B cell (primary cell): ENCODE data around the gene DEPDC1B. TPM values are rescaled to one million over a fixed set of nuclear protein-coding genes. Genes with fewer than 3 reads are reported as not detected.

Experiments used
- ATAC-seq: fragments of 200-7000 bp; cut with Tn5 transposase; one replicate; pipeline ENCODE4 v1.10.0; 2021; ENCODE audit warnings: low read depth, mild to moderate bottlenecking, moderate number of reproducible peaks, moderate library complexity
- CTCF ChIA-PET: fragments of 350-600 bp; sonication (Branson Sonifier 250); formaldehyde crosslinking; loops from one replicate; lab custom pipeline; 2021; ENCODE audit warnings: antibody characterized with exemption, inconsistent platforms; lab: Charles Lee
- POLR2A ChIA-PET: fragments of 350-600 bp; sonication (Branson Sonifier 250); formaldehyde crosslinking; loops from one replicate; lab custom pipeline; 2021; ENCODE audit warnings: antibody characterized with exemption; lab: Charles Lee
- DNase-seq: peaks from one replicate; pipeline ENCODE4 v3.0.0; 2013
- H2AFZ ChIP-seq: 2 replicates; pipeline ENCODE4 v1.6.1; 2012; ENCODE audit warnings: mild to moderate bottlenecking, low read depth, low read length; ENCODE audit not compliant: insufficient read depth, poor library complexity, severe bottlenecking
- H3K27ac ChIP-seq, 2 donors: 1 replicate in 1 of 2; 2 replicates in 1 of 2; pipeline ENCODE4 v1.5.1; 2012 to 2013; ENCODE audit warnings: low read length in 2 of 2, mild to moderate bottlenecking in 2 of 2, moderate library complexity in 1 of 2
- H3K27me3 ChIP-seq, 4 experiments: fragments of 200-600 bp in 1 of 4; sonication (generic) in 1 of 4; replicated peaks in 1 of 4; 1 replicate in 2 of 4; 2 replicates in 2 of 4; pipeline versions ENCODE4 v1.6.1 to v1.7.0; 2013 to 2016; ENCODE audit warnings: low read length in 3 of 4, mild to moderate bottlenecking in 2 of 4, mixed read lengths in 1 of 4, moderate library complexity in 1 of 4; ENCODE audit not compliant: insufficient read depth in 4 of 4, control insufficient read depth in 3 of 4; ENCODE audit errors: control extremely low read depth in 1 of 4
- H3K36me3 ChIP-seq, 2 experiments: replicated peaks in 1 of 2; 1 replicate in 1 of 2; 2 replicates in 1 of 2; pipeline versions ENCODE4 v1.6.1 to v1.7.1; 2013; ENCODE audit warnings: low read length in 1 of 2; ENCODE audit not compliant: insufficient read depth in 2 of 2, control insufficient read depth in 1 of 2; ENCODE audit errors: control extremely low read depth in 1 of 2, extremely low read depth in 1 of 2
- H3K4me1 ChIP-seq, 2 donors: fragments of 200-600 bp in 1 of 2; sonication (generic) in 1 of 2; 1 replicate in 1 of 2; 2 replicates in 1 of 2; pipeline versions ENCODE4 v1.5.1 to v1.6.1; 2013 to 2017; ENCODE audit warnings: low read length in 2 of 2; ENCODE audit not compliant: control insufficient read depth in 2 of 2, insufficient read depth in 2 of 2
- H3K4me2 ChIP-seq: replicated peaks from 2 replicates; pipeline ENCODE3; 2012; ENCODE audit warnings: mild to moderate bottlenecking, low read depth, low read length; ENCODE audit not compliant: poor library complexity, severe bottlenecking
- H3K4me3 ChIP-seq, 5 experiments: fragments of 200-600 bp in 1 of 5; sonication (generic) in 1 of 5; 1 replicate in 3 of 5; 2 replicates in 2 of 5; pipeline versions ENCODE4 v1.5.1 to v1.7.0; 2011 to 2016; ENCODE audit warnings: low read length in 4 of 5, mild to moderate bottlenecking in 4 of 5, low read depth in 2 of 5, control low read depth in 1 of 5, moderate library complexity in 1 of 5; ENCODE audit not compliant: insufficient read depth in 1 of 5; ENCODE audit errors: control extremely low read depth in 1 of 5, extremely low read depth in 1 of 5
- H3K79me2 ChIP-seq: fragments of 200-600 bp; sonication (generic); one replicate; pipeline ENCODE4 v1.6.0; 2016; ENCODE audit warnings: low read length; ENCODE audit not compliant: control insufficient read depth, insufficient read depth
- H3K9ac ChIP-seq: fragments of 200-600 bp; sonication (generic); 2 replicates; pipeline ENCODE4 v1.6.1; 2017; ENCODE audit warnings: mild to moderate bottlenecking, low read length, moderate library complexity
- H3K9me3 ChIP-seq, 3 donors: one replicate each; pipeline versions ENCODE4 v1.6.1 to v1.7.1; 2013; ENCODE audit warnings: low read length in 2 of 3; ENCODE audit not compliant: control insufficient read depth in 2 of 3, insufficient read depth in 1 of 3; ENCODE audit errors: control extremely low read depth in 1 of 3
- H4K20me1 ChIP-seq: 2 replicates; pipeline ENCODE4 v1.6.0; 2012; ENCODE audit warnings: mild to moderate bottlenecking, low read length; ENCODE audit not compliant: insufficient read depth, control insufficient read depth, poor library complexity, severe bottlenecking
- H3K27ac Mint-ChIP-seq: one replicate; pipeline ENCODE4 v1.8.0; 2021; ENCODE audit warnings: mixed read lengths
- H3K27me3 Mint-ChIP-seq: one replicate; pipeline ENCODE4 v1.8.0; 2021; ENCODE audit warnings: mixed read lengths
- H3K4me1 Mint-ChIP-seq: one replicate; pipeline ENCODE4 v1.8.0; 2021; ENCODE audit warnings: mixed read lengths
- H3K4me3 Mint-ChIP-seq: one replicate; pipeline ENCODE4 v1.8.0; 2021; ENCODE audit warnings: mixed read lengths
- H3K9me3 Mint-ChIP-seq: one replicate; pipeline ENCODE4 v1.8.0; 2022; ENCODE audit warnings: mixed read lengths; ENCODE audit not compliant: insufficient read depth
- EZH2 ChIP-seq: IDR thresholded peaks from 2 replicates; pipeline ENCODE4 v1.6.1; 2012; ENCODE audit warnings: borderline replicate concordance, low read depth, mild to moderate bottlenecking, moderate library complexity, low read length; ENCODE audit not compliant: insufficient read depth, poor library complexity, severe bottlenecking
- WGBS: methylation state at CpG from one replicate; pipeline ENCODE4 v1.1.5; 2013; ENCODE audit warnings: missing lambda C conversion rate; ENCODE audit not compliant: insufficient coverage; 5-methylcytosine and 5-hydroxymethylcytosine counted together
- intact Hi-C: fragments of 100-400 bp; cut with micrococcal nuclease; formaldehyde crosslinking; loops from one replicate; pipeline ENCODE4 v1.10.0; 2022
- polyA plus RNA-seq: library from polyadenylated mRNA; depleted of rRNA; stranded (reverse); fragments of >200 nt; gene quantifications from 2 replicates; pipeline ENCODE4 v1.2.3, GENCODE V29; 2012
- total RNA-seq, 2 donors: library from RNA; stranded (reverse); fragments of 120-200 nt in 1 of 2; gene quantifications; 1 replicate in 1 of 2; 2 replicates in 1 of 2; pipeline versions ENCODE4 v1.2.3 to v1.2.4, GENCODE V29; 2013 to 2022
- TF ChIP-seq, protein P1 (sequence below): fragments of 200-600 bp; IDR thresholded peaks from one replicate; pipeline ENCODE4 v1.8.0; 2022; ENCODE audit warnings: antibody characterized with exemption, mild to moderate bottlenecking

The DEPDC1B gene
- total and polyA plus RNA-seq, 2 donors (not counting 1 experiment from before 2014, with no cell fraction given) = 0.04 to 0.25 TPM

DNA sequence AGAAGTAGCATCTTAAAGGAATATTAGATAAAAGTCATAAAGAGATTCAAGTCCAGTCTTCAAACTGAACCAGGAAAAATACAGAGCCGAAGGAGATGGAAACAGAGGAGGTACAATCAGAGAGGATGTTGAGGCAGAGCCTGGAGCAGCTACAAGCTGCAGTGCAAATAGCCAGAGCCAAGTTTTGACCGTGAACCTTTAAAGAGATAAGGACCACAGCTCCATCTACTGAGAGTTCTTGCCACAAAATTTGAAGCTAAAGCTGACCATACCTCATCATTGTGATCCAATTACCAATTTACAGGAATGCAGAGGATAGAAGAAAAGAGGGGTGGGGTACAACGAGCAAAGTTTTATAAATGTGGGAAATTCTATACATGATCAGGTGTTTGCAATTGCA is 10.4 kb upstream of the DEPDC1B start:
- no peak overlapping the region for H2AFZ ChIP-seq
- no peaks in the 10 kb centered on the region for H4K20me1 ChIP-seq
- H3K9ac ChIP-seq = no peak overlapping the region
- no peak for ATAC-seq
- no peak overlapping the region for H3K27ac ChIP-seq
- H3K36me3 ChIP-seq = no peaks in the 10 kb centered on the region
- Mint-ChIP-seq H3K27ac (no peak overlapping the region), H3K27me3 (peaks cover 25% of the 10 kb centered on the region), H3K4me3 (no peak overlapping the region), H3K4me1 (no peaks in the 10 kb centered on the region), H3K9me3 (no peaks in the 10 kb centered on the region)
- no peak overlapping the region for H3K4me2 ChIP-seq
- CTCF ChIA-PET = interaction anchor here (1.3 kb wide), 1 partner anchor 12 kb away, joined by 4 read pairs; no protein-coding TSS in a partner anchor
- H3K4me1 ChIP-seq = no peaks in the 10 kb centered on the region
- POLR2A ChIA-PET = no interaction called here
- no peak overlapping the region for H3K4me3 ChIP-seq
- peaks cover 0 to 4% (median 0%) of the 10 kb centered on the region in 3 donors for H3K9me3 ChIP-seq
- H3K27me3 ChIP-seq = peaks cover 0 to 3% (median 0%) of the 10 kb centered on the region in 4 experiments
- TF ChIP-seq, protein P1, sequence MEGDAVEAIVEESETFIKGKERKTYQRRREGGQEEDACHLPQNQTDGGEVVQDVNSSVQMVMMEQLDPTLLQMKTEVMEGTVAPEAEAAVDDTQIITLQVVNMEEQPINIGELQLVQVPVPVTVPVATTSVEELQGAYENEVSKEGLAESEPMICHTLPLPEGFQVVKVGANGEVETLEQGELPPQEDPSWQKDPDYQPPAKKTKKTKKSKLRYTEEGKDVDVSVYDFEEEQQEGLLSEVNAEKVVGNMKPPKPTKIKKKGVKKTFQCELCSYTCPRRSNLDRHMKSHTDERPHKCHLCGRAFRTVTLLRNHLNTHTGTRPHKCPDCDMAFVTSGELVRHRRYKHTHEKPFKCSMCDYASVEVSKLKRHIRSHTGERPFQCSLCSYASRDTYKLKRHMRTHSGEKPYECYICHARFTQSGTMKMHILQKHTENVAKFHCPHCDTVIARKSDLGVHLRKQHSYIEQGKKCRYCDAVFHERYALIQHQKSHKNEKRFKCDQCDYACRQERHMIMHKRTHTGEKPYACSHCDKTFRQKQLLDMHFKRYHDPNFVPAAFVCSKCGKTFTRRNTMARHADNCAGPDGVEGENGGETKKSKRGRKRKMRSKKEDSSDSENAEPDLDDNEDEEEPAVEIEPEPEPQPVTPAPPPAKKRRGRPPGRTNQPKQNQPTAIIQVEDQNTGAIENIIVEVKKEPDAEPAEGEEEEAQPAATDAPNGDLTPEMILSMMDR = no peak
- TF ChIP-seq EZH2 = no peak
- WGBS = 100% methylated on average over 1 of the region's 3 CpGs
- DNase-seq = no peak
- no peaks in the 10 kb centered on the region for H3K79me2 ChIP-seq
- intact Hi-C loops = no loop called here

GRCh38 chr5:60705144-60705543 is 5.2 kb upstream of the DEPDC1B start:
- DNase-seq (no peak), ATAC-seq (no peak)
- Mint-ChIP-seq H3K9me3 (no peaks in the 10 kb centered on the region), H3K27ac (no peak overlapping the region), H3K4me1 (peaks cover 9% of the 10 kb centered on the region), H3K27me3 (peaks cover 2% of the 10 kb centered on the region), H3K4me3 (no peak overlapping the region)
- intact Hi-C loops = no loop called here
- Histone ChIP-seq H3K79me2 (no peaks in the 10 kb centered on the region), H3K36me3 (no peaks in the 10 kb centered on the region), H3K4me2 (no peak overlapping the region), H3K27ac (no peak overlapping the region), H4K20me1 (no peaks in the 10 kb centered on the region), H2AFZ (no peak overlapping the region), H3K9ac (no peak overlapping the region), H3K9me3 (no peaks in the 10 kb centered on the region), H3K4me1 (peaks cover 4 to 8% of the 10 kb centered on the region in 2 donors), H3K27me3 (peaks cover 0 to 6% (median 0%) of the 10 kb centered on the region in 4 experiments), H3K4me3 (no peak overlapping the region)
- ChIA-PET CTCF (interaction anchor here (1.6 kb wide), 1 partner anchor 36 kb away, joined by 3 read pairs; no protein-coding TSS in a partner anchor), POLR2A (no interaction called here)
- TF ChIP-seq, protein P1 = no peak
- TF ChIP-seq EZH2 = no peak
